Right kidney (tissue), 1 donor: ENCODE data around the gene ARHGAP19.
A peak's percentile ranks its signal among the peaks of the same experiment; 100 is the strongest.

Experiments
- DNase-seq: peaks from one replicate; pipeline ENCODE4 v3.0.0-alpha.2; 2016

Gene ARHGAP19

DNA sequence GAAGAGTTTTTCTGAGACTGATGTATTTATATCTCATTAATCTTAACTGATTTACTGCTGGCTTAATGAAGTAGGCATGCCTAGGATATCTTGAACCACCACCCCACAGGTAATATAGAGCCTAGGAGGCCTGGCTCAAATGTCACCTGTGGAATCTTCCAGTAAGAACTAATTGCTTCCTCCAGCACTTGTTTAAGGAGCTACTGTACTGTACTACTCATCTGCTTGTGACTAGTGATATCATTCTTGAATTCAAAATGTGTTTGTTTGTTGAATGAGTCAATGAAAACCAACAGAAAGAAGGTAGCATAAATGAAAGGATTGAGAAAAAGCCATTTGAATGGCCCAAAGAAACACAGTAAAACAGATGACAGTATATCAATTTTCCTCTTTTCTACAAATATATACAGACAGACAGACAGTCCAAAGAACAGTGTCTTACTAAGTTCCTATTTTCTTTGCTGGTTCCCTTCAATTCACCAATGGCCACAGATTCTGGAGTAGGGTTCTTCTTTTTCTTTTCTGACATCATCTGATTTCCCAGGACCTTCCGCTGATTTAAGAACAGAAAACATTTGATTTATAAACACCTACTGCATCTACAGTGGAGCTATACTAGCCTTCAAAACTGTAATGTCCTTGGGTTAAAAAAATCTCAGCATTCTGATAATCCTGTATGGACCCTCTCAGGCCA is 63.0 kb downstream of the ARHGAP19 start:
- DNase-seq: no peak

DNA sequence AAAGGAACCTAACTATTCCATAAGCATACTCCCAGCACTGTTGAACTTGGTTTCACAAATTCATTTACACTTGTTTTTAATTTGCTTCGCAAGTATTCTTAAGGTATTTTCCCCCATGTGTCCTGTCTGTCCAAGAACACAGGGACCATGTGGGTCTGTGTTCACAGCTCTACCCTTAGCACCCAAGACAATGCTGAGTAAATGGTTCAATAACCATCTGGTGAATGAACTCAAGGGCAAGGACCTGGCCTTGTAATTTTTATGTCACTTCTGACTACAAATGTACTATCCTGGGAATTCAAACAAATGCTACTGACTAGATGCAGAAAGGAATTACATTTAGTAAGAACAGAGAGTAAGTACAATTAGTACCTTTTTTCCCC is 63.7 kb downstream of the ARHGAP19 start:
- DNase-seq: no peak

DNA sequence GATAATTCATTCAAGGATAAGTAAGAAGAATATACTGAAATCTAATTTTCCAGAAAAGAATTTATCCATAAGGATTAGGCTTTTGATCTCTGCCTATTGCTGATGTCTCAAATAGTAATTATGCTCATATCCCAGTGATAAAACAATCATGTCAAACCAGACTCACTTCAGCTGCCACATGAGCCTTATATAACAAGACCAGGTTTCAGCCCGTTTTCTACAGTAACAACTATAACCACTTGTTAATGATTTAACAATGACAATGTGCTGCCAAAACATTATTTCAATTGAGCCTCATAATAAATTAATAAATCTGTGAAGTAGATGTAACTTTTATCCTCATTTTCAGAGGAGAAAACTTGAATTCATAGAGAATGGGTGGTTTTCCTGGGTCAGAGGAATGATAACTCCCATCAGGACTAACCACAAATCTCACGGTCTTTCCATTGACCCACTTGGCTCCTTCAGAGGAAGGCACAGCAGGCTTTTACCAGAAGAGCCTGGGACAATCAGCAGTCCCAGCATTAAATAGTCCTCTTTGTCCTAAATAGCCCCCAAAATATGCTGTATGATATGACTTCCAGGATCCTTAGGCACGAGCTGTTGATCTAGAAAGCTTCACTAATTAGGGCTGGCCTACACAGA is 64.2 kb downstream of the ARHGAP19 start:
- no peak for DNase-seq

DNA sequence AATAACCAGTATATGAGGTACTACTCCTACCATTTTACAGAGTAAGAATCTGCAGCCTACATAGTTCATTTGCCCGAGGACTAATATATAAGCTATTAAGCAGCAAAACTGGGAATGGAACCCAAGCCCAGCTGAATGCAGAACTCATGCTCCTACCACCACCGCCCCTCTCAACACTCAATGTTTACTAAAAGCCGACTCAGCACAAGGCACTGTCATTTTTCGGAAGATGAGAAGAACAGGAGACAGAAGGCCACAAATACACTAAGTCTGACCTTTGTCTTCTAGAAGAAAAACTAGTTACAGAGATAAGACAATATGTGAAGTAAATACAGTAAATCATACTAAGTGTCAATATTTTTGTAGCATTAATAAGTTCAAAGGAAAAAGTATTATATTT is 66.0 kb downstream of the ARHGAP19 start:
- DNase-seq: no peak

DNA sequence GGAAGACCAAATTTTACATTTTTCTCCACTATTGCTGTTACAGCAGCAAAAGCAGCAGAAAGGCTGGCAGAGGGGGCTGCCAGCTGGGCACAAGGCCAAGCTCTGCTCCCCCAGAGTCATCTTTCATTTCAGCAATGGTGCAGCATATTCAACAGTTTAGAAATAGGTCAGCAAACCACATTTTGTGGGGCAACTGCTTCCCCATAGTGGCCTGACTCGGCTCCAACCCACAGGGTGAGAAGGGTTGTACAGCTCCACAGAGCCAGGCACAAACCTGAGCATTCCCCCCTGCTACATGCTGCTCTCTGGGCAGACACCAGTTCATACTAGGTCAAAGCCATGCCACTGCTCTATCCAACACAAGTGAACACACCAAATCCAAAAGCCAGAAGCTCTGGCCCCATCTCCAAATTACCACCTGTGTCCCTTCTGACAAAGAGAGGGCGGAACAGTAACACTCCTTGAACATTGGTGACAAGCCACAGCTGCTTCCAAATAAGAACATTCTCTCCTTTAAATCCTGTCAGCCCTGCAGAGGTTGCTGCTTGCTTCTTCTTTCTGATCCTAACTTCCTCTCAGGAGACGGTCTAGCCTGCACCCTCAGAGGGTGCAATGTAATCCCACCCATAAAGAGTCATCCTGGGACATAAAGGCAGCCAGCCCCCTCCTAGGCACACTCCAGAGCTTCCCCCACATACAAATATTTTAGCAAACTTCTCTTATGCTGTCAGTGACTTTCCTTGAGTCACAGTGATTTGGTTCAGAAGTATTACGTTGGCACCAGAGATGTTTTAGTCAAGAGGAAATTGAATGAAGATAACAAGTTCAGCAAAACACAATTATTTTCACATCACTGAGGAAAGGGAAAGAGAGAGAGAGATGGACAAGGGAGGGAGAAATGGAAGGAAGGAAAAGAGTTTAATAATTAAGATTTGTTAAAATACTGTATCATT is 67.7 kb downstream of the ARHGAP19 start:
- no peak for DNase-seq

DNA sequence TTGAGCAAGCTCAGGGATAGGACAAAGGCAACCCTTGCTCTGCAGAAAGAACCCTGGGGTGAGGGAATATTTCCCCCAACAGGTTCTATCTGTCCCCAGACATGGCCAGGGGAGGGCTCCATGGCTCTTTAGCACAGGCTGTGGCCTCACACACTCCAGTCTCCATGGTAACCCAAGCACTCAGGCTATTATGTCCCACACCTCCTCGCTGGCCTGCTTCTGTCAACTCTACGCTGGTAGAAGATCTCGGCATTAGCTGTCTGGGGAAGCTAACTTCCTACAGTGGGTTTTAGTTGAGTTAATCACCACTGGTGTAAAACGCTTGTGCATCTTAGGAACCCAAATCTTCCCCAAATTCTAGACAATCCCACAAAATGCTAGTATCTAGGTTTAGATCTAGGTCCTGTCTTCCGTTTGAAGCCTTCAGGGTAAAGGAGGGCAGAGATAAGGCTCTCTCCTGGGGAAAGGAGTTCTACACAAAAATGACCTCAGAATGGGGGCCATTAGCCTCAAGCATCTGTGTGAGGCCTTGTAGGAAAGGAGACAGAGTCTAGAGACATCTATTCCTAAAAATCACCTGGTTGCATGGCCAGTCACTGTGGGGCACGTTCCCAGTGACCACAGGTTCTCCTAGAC is 70.0 kb downstream of the ARHGAP19 start:
- no peak for DNase-seq

DNA sequence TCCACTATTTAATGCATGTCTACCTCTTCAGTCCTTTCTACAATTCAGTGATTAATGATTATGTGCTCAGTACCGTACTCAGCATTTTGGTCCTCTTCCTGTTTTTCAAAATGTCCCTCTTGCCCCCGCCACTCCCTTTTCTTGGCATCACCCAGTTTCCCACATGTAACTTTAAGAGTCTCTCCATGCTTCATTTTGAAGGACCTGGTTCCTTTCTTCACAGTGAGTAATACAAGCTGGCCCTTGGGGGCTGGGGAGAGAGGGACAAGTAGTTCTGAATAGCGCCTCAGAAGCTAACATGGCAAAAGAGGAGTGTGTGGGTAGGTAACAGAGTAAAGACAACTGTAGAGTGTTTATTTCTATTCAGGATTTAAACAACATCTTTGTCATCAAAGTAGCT is 72.1 kb downstream of the ARHGAP19 start:
- DNase-seq: no peak

DNA sequence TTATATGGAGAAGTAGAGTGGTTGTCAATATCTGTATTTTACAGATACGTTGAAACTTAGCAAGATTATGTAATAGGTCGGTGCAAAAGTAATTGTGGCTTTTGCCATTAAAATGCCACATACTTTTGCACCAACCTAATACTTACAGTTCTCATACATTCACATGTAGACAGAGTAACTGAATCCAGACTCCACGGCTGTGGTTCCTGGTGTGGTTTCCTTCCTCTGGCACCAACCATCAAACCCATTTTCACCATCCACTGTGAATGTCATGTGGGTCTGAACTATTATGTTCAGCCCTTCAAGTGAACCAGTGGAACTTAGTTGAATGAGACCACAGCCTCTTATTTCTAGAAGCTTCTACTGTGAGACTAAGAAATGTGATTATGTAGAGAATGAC is 75.1 kb downstream of the ARHGAP19 start:
- no peak for DNase-seq

DNA sequence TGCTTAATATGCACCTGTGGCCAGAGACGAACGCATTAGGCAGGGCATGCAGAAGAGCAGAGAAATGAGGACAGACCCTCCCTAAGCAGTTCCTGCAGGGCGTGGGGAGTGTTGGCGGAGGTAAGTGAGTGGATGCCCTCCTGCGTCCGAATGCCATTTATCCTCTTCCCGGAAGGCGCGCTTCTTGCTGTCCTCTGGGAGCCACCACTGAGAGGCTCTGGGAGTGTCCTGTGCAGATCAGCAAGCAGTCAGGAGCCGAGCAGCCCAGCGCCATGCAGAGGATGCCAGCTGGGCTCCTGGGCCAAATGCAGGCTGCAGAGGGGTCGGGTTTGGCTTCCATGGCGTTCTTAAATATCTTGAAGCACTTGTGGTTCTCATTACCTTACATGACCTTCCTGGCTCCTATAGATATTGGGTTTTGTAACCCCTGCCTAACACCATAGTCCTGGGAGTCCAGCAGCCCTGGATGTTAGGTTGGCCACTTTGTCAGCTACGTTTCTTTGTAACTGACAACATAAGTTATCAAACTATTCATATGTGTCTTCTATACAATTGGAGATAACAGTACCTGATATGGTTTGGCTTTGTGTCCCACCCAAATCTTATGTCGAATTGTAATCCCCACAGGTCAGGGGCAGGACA is 76.7 kb downstream of the ARHGAP19 start:
- DNase-seq: no peak

DNA sequence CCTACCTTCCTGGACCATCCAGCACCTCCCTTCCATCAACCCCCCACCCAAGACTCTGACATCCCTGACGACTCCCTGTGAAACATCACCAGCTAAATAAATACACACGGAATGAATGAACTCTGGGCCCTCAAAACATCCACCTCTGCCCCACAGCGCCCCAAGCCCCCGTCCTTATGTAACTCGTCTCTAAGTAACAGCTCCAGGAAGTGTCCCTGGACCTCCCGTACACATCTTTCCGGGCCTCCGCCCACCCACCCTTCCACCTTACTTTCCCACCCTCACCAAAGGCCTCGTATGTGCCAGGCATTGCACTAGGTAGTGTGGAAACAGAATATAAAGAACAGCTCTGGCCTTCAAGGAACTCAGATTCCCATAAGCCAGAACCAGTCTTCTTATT is 79.0 kb downstream of the ARHGAP19 start:
- DNase-seq: no peak

DNA sequence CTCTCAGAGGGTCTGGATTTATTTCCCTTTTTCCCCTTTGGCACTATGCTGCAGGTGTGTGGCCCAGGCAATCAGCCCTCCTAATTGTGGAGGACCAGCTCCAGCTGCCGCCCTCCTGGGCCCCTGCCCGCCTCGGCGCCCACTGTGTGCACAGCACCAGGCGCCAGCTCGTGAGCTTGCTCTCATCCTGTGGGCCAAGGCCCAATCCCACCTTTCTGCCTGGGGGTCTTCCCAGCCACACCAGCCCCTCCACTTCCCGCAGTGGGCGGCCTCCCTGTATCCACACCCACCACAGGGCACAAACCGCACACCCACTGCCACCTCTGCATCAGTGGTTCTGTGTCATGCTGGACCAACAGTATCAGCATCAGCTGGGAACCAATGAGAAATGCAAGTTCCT is 81.2 kb downstream of the ARHGAP19 start:
- no peak for DNase-seq

DNA sequence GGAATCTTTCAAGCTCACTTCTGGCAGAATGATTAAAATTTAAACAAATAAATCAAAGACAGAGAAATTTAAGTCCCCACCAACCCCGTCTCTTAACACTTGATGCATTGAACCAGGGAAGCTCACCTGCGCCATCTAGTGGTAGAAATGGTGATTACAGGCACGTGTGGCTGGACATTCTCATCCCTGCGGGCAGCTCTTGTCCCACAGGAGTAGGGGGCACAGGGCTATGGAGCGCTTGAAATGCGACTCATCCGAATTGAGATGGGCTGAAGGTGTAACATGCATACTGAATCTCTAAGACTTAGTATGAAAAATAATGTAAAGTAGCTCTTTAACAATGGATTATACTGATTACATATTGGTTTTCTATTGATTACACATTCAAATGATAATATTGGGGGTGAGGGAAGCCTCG is 81.9 kb downstream of the ARHGAP19 start:
- DNase-seq: no peak

DNA sequence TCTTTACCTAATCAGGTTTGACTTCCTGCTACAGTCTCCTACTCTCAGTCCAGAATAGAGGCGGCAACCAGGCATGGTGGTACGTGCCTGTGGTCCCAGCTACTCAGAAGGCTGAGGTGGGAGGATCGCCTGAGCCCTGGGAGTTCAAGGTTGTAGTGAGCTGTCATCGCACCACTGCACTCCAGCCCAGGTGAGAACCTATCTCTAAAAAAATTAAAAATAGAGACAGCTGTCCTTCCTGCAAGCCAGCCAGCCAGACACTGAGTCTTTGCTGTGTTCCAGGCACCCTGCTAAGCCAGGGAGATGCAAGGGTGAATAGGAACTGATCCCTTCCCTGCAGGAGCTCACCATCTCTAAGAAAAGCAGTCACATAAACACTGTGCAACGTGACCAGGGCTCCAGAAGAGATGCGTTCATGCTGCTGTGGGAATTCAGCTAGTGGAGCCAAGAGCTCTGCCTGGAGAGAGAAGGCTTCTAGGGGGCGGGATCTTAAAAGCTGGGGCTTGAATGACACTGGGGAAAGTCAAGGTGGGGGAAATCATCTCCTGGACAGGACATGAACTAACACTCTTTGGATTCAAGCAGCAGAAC is 84.6 kb downstream of the ARHGAP19 start:
- DNase-seq: no peak

DNA sequence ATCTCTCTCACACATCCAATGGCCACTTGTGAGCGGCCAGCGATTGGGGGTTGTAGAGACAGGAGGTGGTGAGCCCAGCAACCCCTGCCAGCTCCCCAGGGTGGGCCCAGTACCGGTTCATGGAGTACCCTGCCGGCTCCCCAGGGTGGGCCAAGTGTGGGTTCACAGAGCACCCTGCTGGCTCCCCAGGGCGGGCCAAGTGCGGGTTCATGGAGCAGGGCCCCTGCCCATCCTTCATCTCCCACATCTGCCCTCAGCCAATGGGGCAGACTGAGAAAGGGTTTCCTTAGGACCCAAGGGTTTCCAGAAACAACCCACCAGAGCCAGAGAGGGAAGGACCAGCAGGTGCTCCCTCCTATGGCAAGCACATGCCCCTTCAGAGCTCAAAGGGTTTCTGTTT is 85.3 kb downstream of the ARHGAP19 start:
- DNase-seq: no peak

DNA sequence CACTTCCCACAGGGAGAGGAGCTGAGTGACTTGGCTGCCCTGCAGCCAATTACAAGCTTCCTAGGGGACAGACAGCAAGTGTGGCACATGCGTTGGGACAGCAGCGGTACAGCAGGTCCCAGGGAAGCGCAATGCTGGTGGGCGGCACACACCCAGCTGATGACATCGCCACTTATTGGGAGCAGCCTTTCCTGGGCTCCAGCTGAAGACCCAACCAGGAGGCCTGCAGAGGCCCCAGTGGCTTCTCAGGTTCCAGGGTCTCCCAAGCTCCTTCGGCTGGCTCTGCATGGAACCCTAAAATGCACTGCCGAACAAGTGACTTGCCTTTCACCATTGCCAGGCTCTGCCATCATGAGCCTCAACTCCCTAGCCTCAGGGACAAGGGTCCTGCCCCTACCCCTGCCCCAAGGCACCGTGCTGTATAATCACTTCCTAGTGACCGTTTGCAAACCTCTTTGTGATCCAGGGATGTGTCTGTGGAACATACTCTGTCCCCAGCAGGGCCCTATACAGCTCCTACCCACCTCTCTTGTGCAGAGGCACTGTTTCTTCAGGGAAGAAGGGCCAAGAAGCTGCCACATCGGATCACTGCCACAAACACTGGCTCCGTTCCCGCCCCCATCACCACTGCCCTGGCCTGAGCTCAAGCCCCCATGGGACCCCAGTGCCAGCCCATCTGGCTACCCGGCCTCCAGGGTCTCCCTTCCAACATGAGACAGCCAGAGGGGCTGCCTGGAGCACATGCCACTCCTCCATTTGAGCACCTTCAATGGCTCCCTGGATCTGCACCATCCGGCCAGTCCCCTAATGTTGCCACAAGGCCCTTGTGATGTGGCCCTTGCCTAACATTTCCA is 87.4 kb downstream of the ARHGAP19 start:
- DNase-seq: no peak

DNA sequence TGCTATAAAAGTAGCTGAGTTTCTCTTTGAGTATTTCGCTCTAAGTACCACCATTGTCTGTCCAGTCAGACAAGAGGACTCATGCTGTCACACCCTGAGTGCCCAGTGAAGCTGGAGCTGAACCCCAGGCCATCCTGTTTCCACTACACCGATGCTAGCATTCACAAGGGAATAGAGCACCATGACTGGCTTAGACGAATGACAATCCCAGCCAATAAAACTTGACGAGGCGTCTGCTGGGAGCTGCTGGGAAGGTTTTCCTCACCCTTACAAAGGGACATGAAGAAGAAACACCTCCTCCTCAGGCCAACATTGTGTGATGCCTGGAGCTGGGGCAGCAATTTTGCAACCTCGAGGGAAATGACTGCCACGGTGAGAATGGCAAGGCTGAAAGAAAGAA is 89.2 kb downstream of the ARHGAP19 start:
- no peak for DNase-seq

DNA sequence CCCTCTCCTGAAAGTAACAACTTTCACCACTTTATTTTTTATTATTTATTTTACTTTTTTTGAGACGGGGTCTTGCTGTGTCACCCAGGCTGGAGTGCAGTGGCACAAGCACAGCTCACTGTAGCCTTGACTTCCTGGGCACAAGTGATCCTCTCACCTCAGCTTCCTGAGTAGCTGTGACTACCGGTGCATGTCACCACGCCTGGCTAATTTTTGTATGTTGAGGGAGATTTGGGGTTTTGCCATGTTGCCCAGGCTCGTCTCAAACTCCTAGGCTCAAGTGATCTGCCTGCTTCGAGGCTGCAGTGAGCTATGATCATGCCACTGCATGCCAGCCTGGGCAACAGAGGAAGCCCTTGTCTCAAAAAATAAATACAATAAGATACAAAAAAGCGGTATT is 91.8 kb downstream of the ARHGAP19 start:
- no peak for DNase-seq

DNA sequence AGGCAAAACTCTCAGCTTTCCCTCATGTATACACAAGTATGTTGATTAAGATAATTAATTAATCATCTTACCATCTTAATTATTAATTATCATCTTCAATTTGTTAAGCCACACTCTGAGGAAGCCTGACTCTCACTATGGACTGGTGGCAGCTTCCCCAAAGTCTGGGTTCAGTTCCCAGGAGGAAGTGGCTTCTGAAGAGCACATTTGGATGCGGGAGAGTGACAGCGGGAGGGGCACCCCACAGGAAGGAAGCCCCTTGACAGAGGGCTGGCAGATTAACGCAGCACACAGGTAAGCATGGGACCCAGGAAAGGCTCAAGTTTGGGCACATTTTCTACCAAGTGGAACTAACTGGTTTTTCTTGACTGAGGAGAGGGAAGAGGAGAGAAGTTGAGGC is 93.3 kb downstream of the ARHGAP19 start:
- DNase-seq: no peak

DNA sequence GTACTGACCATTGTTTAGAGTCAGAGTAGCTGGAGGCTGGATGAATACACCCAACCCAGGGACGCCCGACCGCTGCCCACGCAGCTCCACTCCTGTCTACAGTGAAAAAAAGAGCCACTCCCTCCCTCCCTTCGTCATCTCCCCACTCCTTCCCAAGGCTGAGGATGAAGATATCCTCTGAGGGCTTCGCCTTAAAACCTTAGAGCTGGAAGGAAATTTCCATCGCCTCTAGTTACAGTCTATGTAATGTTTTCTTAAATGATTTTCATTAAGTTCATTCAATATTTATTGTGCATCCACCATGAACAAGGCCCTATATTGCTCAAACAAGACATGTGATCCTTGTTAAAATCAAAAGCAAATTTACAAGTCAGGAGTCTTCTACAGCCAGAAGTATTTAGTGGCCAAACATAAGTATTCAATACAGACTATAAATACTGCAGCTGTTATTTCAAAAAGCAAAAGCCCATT is 95.4 kb downstream of the ARHGAP19 start:
- no peak for DNase-seq

DNA sequence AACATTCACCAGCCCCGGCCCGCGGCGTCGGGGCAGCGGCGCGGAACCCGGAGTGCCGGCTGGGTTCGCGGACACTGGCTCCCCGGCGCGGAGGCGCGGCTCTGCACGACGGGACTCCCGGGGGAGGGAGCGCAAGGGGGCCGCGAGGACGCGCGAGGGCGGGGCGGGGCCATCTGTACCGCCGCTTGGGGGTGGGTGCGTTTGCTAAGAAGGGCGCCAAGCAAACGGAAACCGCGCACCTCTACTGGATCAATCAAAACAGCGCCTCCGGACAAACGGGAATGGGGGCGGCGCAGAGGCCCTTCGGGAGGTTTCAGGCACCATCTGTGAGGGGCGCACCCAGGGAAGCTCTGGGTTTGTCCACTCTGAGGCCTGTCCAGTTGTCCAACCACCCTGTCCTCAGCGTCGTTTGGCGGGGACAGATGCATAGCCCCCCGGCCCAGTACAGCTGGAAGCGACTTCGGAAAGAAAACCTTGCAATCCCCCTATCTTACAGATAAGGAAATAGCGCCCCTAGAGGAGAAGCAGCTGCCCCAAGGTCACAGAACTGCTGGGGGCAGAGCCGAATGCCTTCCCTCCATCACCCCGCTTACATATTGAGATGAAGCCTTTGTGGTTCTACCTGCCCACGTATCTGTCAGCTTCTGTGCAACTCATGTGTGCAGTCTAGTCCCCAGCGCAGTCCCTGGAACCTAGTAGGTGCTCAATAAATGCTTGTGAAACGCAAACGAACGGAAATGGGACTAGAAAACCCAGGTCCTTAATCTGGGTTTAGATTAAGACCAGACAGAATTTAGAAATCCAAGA is 96.0 kb downstream of the ARHGAP19 start:
- DNase-seq: peak; percentile 71
